Endothelial cell of hepatic sinusoid (primary cell): Measurements from ENCODE around the gene ABCA12.

Source experiments
- in situ Hi-C: cut with HindIII; loops from 2 replicates; pipeline ENCODE4 v1.10.0; 2017; ENCODE audit warnings: low sequenced_read_pairs

Gene ABCA12

GRCh38 chr2:214987261-214987660, 151.2 kb downstream of the ABCA12 start:
- in situ Hi-C loops: no loop called here

DNA sequence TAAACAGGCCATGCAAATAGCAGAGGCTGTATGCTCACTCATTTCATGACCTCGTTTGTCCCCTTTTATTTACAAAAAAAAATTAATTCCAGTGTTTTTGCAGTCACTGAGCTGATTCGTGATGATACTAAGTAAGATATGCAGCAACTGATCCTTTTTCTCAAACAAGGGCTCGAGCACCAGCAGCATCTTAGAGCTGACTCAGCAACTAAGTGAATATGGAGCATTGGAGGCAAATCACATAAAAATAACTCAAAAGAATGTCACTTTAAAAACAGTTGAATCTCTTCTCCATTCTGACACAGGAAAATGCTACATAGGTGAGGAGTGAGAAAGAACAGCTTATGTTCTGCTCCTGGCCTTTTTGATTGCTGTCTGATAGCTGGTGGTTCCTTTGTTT, 152.8 kb downstream of the ABCA12 start:
- in situ Hi-C loops: no loop called here

DNA sequence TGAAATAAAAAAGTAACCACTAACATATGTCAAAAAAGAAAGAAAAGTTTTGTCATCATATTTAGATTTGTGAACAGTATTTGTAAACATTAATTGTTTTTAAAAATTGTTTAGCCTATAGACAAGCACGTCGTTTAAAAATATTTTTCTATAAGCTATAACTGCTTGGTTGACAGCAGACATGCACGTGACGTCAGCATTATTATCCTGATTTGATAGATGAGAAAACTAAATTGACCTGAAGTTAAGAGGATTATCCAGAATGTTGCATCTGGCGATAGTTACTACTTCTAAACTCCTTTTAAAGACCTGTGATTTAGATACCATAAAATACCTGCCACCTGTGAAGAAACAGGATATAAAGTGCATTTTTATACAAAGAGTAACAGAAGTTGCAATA, 172.0 kb downstream of the ABCA12 start:
- in situ Hi-C loops: no loop called here

- in situ Hi-C loops: no loop called here
Measured at GRCh38 chr2:214960677-214961076, 177.7 kb downstream of the ABCA12 start.

DNA sequence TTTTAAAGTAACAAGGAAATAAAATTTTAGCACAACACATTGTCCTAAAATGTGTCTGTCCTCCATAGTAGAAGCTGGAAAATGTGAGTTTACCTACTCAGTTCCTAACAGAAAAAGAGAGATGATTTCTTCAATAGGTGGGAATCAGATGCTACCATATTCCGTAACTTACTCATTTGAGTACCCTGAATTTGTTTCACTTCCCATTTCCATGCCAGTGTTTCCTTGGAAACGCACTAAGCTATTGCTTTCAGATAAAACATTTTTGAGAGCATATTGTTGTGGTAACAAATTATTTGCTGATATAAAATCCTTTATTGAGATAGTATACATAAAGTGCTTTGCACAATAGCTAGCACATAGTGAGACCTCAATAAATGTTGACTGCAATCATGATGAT, 191.5 kb downstream of the ABCA12 start:
- in situ Hi-C loops: no loop called here

DNA sequence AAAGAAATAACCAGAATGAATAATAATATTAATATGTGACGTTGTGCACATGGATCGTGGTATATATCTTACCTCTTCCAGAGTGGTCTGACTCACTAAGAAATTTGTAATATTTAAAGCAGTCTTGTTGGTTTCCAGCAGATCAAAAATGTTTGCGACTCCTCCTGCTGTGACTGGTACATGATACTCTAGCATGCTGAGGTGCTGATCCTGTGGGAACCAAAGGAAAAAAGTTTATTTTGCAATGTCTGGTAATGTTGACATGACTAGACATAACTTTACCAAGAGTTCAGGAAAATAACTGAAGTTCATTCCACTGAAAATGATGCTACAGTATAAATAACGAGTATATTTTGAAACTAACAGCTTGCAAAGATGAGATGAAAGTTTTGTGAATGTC, 204.4 kb downstream of the ABCA12 start:
- in situ Hi-C loops: no loop called here

DNA sequence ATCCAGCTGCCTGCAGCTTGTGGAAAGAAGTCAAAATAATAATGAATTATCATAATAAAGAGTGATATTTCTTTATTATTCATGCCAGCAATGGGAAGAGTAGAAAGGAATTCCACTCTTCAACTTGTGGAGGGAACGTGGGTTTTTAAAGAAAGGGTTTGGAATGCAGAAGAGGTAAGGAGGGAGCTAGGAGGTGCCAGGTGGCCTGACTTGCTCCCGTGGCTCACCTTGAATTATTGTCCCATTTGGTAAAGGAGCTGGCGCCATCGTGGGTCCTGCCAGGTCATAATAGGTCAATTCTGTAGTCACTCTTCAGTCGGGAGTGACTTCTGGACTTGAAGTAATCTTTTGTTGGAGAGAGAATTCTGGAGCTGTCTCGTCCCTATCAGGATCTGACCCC, 233.8 kb downstream of the ABCA12 start:
- in situ Hi-C loops: no loop called here

DNA sequence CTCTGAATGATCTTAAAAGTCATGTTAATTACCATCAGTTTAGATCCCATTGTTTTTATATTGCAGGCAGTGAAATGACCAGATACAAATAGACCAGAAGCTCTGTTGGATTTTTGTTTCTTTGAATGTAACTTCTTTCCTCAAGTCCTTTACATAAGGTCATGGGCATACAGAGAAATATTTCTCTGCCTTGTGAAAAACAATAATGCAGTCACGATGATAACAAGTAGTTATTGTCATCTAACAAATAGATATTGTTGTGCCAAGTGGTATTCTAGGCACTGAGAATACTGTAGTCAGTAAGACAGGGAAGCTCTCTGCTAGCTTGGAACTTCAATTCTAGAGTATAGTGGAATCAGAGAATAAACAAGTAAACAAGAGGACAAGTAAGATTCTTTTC, 234.2 kb downstream of the ABCA12 start:
- in situ Hi-C loops: no loop called here

DNA sequence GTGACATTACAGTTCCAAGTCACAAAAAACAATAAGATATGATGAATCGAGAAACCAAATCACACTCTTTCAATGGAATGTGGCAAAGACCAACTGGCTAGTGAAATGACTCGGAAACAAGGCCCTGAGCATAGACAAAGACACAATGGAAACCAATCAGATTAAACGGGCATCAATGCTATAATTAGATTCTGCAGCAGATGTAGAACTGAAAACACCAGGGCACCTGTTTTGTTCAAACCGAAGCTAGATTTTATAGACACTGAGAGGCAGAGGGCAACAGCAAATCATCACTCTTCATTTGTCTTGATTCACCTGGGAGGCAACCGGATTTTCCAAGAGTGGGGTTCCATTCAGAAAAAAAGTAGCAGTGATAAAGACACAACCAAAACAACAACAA, 236.1 kb downstream of the ABCA12 start:
- in situ Hi-C loops: no loop called here

GRCh38 chr2:214899751-214900150, 238.7 kb downstream of the ABCA12 start:
- in situ Hi-C loops: no loop called here

- in situ Hi-C loops: no loop called here
Measured at GRCh38 chr2:214896274-214896673, 242.2 kb downstream of the ABCA12 start.

GRCh38 chr2:214895469-214895868, 243.0 kb downstream of the ABCA12 start:
- in situ Hi-C loops: no loop called here

DNA sequence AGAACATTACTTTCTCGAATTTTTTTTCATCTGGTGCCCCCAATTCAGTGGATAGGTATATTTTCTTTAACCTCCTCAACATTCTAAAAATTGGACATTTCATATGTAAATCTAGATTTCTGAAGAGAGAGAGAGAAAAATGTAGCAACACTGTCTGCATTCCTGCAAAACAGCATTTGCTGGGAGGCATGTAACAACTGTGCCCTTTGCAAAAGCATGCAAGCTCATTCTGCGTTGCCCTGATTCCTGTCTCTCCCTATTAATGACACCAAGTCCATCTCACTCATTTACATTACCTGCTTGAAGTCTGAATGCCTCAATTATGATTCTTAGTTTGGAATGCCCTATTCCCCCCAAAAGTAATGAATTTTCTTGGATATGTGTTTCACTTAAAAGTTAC, 249.1 kb downstream of the ABCA12 start:
- in situ Hi-C loops: no loop called here

DNA sequence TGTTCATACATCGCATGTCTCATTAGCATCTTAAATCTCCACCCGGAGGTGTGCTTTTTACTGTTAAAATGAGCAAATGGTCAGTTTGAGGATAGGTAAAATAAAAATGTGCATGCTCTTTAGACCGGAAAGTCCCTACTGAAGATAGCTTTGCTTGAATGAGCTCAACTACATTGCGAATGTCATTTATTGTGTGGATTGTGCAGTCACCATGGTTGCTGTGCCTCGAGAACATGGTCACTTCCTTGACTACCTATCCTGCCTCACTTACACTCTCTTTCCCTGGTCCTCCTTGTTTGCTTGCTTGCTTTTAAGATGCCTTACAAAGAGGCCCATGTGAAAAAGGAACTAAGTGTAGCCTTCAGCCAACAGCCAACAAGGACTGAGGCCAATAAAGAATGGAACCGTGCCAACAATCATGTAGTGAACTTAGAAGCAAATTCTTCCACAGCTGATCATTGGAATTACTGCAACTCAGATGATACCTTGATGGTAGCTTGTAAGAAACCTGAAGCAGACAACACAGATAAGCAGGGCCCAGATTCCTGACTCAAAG, 256.7 kb downstream of the ABCA12 start:
- in situ Hi-C loops: no loop called here
